Measurements from ENCODE around the gene CDK10. TPM values are rescaled to one million over a fixed set of nuclear protein-coding genes. Genes with fewer than 3 reads are reported as not detected.

Gene CDK10
- total and polyA plus RNA-seq, 9 of the 15 experiments (the other 6 are each of a cell fraction or from before 2014, with no cell fraction given) = 2.0 to 85.1 (median 40.1) TPM

DNA sequence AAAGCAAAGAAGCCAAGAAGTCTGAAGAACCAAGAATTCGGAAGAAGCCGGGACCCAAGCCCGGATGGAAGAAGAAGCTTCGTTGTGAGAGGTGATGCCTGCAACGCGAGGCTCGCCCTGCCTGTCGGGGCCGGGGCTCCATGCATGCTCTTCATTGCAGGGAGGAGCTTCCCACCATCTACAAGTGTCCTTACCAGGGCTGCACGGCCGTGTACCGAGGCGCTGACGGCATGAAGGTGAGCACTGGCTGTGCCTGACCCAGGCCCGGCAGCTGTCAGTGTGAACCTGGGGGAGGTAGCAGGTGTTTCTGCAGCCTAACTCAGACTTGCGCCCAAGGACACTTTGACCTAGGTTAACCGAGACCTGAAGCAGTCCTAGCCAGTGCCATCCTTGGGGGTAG, 46.8 kb downstream of the CDK10 start:
- CTCF ChIA-PET (ENCODE audit: low intra/inter-chr PET ratio) = no interaction called here
- no peaks in the 10 kb centered on the region for H3K9me1 ChIP-seq (ENCODE audit: control insufficient read depth, insufficient read depth, low read length)
- no peak overlapping the region for H2AFZ ChIP-seq (ENCODE audit: low read depth, low read length)
- BruUV-seq (replicated peaks) = no TSS peak
- no peak overlapping the region for H3K4me2 ChIP-seq (ENCODE audit: insufficient read depth, low read length)
- H3K27ac ChIP-seq (ENCODE audit: extremely low read depth, low read depth, low read length) = no peak overlapping the region
- no peaks in the 10 kb centered on the region for H3K9me3 ChIP-seq (replicated peaks; ENCODE audit: control insufficient read depth, insufficient read depth, low read depth, low read length)
- no peak overlapping the region for H3K9ac ChIP-seq (ENCODE audit: insufficient read depth in 1 of 2, low read depth in 2 of 2, low read length in 2 of 2)
- POLR2A ChIA-PET = interaction anchor here (0.9 to 1.5 kb wide), 4 partner anchors 8 to 12 kb away, joined by 3 to 5 read pairs (median 3); no protein-coding TSS in a partner anchor
- H3K36me3 ChIP-seq (ENCODE audit: control insufficient read depth, insufficient read depth, low read length) = peaks cover 97% of the 10 kb centered on the region
- 96% methylated on average over 16 of the region's 17 CpGs for WGBS (ENCODE audit: insufficient coverage, low coverage, missing lambda C conversion rate)
- TF ChIP-seq ELF1 (tag; IDR thresholded peaks at IDR 0.05) (no peak), U2AF1 (optimal IDR thresholded peaks at IDR 0.05; ENCODE audit: low read depth, low read length) (no peak), ZNF551 (CRISPR knock-in tag; IDR thresholded peaks at IDR 0.05) (no peak), ZNF511 (CRISPR knock-in tag; IDR thresholded peaks at IDR 0.05) (no peak), MCM5 (IDR thresholded peaks at IDR 0.05; ENCODE audit: low read depth) (no peak), TEAD4 (IDR thresholded peaks at IDR 0.05; ENCODE audit: low read length) (no peak), TEAD4 (CRISPR knock-in tag; IDR thresholded peaks at IDR 0.05; ENCODE audit: borderline replicate concordance) (no peak), ZNF121 (CRISPR knock-in tag; conservative IDR thresholded peaks at IDR 0.05) (no peak), ZFX (CRISPR knock-in tag; IDR thresholded peaks at IDR 0.05) (no peak), ZNF282 (CRISPR knock-in tag; IDR thresholded peaks at IDR 0.05) (no peak), GATAD2B (IDR thresholded peaks at IDR 0.05; ENCODE audit: borderline replicate concordance) (no peak)
- in situ Hi-C loops (cut with MboI) = no loop called here
- no peak for DNase-seq (ENCODE audit: extremely low read depth in 1 of 4, low spot score in 3 of 4)
- no peak for FAIRE-seq
- intact Hi-C loops (cut with micrococcal nuclease) = no loop called here
- no peaks in the 10 kb centered on the region for H3K27me3 ChIP-seq (ENCODE audit: control insufficient read depth in 2 of 2, insufficient read depth in 2 of 2, low read length in 2 of 2)
- no peak overlapping the region for H3K4me3 ChIP-seq
- H3K79me2 ChIP-seq (ENCODE audit: control insufficient read depth, insufficient read depth, low read length) = 0 out of 3 replicates have a peak, but pooled peaks cover 3% of the 10 kb centered on the region
- H4K20me1 ChIP-seq (replicated peaks; ENCODE audit: control insufficient read depth, insufficient read depth, low read length) = peaks cover 6% of the 10 kb centered on the region; the same call in 1 of the 2 replicates
- H3K4me1 ChIP-seq (replicated peaks in 1 of 2; ENCODE audit: control insufficient read depth in 2 of 2, insufficient read depth in 2 of 2, low read length in 2 of 2) = peaks cover 0 to 21% of the 10 kb centered on the region in 2 experiments; a peak in 1 of 5 replicates
- no peak for ATAC-seq
